K562 (cell line): ENCODE data around the gene SKIC2. TPM values are rescaled to one million over a fixed set of nuclear protein-coding genes. Genes with fewer than 3 reads are reported as not detected.
"Not testable (repeated sequence)": the region's sequence is repeated elsewhere in the genome, so short reads cannot be mapped to it uniquely, and the experiment has no call there.

ENCODE experiments used
- ATAC-seq: fragments of 200-7000 bp; cut with Tn5 transposase; 3 replicates; pipeline ENCODE4 v1.9.1; 2020; ENCODE audit warnings: moderate library complexity
- BruUV-seq: library from RNA; stranded (reverse); fragments of 400-500 nt; replicated peaks from 2 replicates; lab custom pipeline; 2021; lab: Mats Ljungman, UMichigan
- CTCF ChIA-PET: fragments of 300-600 bp; formaldehyde crosslinking; extraction: SDS; loops from one replicate; lab custom pipeline; 2021; ENCODE audit warnings: low intra/inter-chr PET ratio; lab: Yijun Ruan, JAX
- POLR2A ChIA-PET: fragments of 300-600, 350-650 bp; sonication (Branson Sonifier 250); formaldehyde crosslinking; extraction: SDS; loops from one replicate; lab custom pipeline; 2021; ENCODE audit warnings: antibody characterized with exemption, inconsistent platforms; lab: Yijun Ruan, JAX
- DNase-seq, 4 experiments: peaks; one replicate each; pipeline versions ENCODE4 v3.0.0 to v3.0.0-alpha.2; 2011 to 2018; ENCODE audit warnings: low spot score in 3 of 4, mixed read lengths in 3 of 4; ENCODE audit errors: extremely low read depth in 1 of 4
- FAIRE-seq: peaks from 2 replicates; lab custom pipeline; 2011; peaks lifted over from hg19 to GRCh38; lab: Jason Lieb, UNC
- H2AFZ ChIP-seq: 2 replicates; pipeline ENCODE4 v1.6.0; 2011; ENCODE audit warnings: low read depth, low read length, control low read depth, inconsistent platforms
- H3K27ac ChIP-seq: fragments of 200-600 bp; 3 replicates; pipeline ENCODE4 v1.8.0; 2011; ENCODE audit warnings: low read depth, mild to moderate bottlenecking, control low read depth, inconsistent platforms, low read length, moderate library complexity, mixed read lengths; ENCODE audit errors: extremely low read depth
- H3K27me3 ChIP-seq, 2 experiments: fragments of 300-600 bp in 1 of 2; 2 replicates in 1 of 2; 3 replicates in 1 of 2; pipeline versions ENCODE4 v1.6.0 to v1.8.0; 2011; ENCODE audit warnings: inconsistent platforms in 2 of 2, low read length in 2 of 2, mild to moderate bottlenecking in 1 of 2, mixed read lengths in 1 of 2, moderate library complexity in 1 of 2; ENCODE audit not compliant: control insufficient read depth in 2 of 2, insufficient read depth in 2 of 2
- H3K36me3 ChIP-seq: fragments of 300-600 bp; 3 replicates; pipeline ENCODE4 v1.8.0; 2011; ENCODE audit warnings: mild to moderate bottlenecking, low read length, inconsistent platforms; ENCODE audit not compliant: control insufficient read depth, insufficient read depth
- H3K4me1 ChIP-seq, 2 experiments: fragments of 200-600 bp in 1 of 2; replicated peaks in 1 of 2; 2 replicates in 1 of 2; 3 replicates in 1 of 2; pipeline versions ENCODE4 v1.5.1 to v1.8.0; 2011; ENCODE audit warnings: inconsistent platforms in 2 of 2, low read length in 2 of 2, mild to moderate bottlenecking in 1 of 2, mixed read lengths in 1 of 2, moderate library complexity in 1 of 2; ENCODE audit not compliant: control insufficient read depth in 2 of 2, insufficient read depth in 2 of 2
- H3K4me2 ChIP-seq: 2 replicates; pipeline ENCODE4 v1.6.1; 2011; ENCODE audit warnings: low read length, control low read depth, inconsistent platforms, mixed read lengths; ENCODE audit not compliant: insufficient read depth
- H3K4me3 ChIP-seq: fragments of 200-600 bp; sonication (generic), shearing (Covaris generic); 2 replicates; pipeline ENCODE4 v1.5.1; 2016; ENCODE audit warnings: control low read depth, inconsistent platforms
- H3K79me2 ChIP-seq: fragments of 200-600 bp; 3 replicates; pipeline ENCODE4 v1.8.0; 2011; ENCODE audit warnings: low read length, inconsistent platforms; ENCODE audit not compliant: control insufficient read depth, insufficient read depth
- H3K9ac ChIP-seq, 2 experiments: 2 replicates each; pipeline versions ENCODE4 v1.6.0 to v1.6.1; 2011; ENCODE audit warnings: low read depth in 2 of 2, low read length in 2 of 2, control low read depth in 1 of 2, inconsistent platforms in 1 of 2, mild to moderate bottlenecking in 1 of 2, mixed read lengths in 1 of 2; ENCODE audit not compliant: insufficient read depth in 1 of 2
- H3K9me1 ChIP-seq: one replicate; pipeline ENCODE4 v1.6.0; 2011; ENCODE audit warnings: inconsistent platforms, mild to moderate bottlenecking, low read length, moderate library complexity; ENCODE audit not compliant: control insufficient read depth, insufficient read depth
- H3K9me3 ChIP-seq: replicated peaks from 2 replicates; pipeline ENCODE4 v1.5.1; 2011; ENCODE audit warnings: low read depth, low read length, inconsistent platforms; ENCODE audit not compliant: control insufficient read depth, insufficient read depth
- H4K20me1 ChIP-seq: replicated peaks from 2 replicates; pipeline ENCODE4 v1.6.1; 2011; ENCODE audit warnings: low read length, inconsistent platforms, mixed read lengths; ENCODE audit not compliant: control insufficient read depth, insufficient read depth
- BHLHE40 ChIP-seq: IDR thresholded peaks from 2 replicates; pipeline ENCODE4 v1.6.1; 2011; ENCODE audit warnings: low read length, improper control_type of control experiment
- HDAC3 ChIP-seq: fragments of 450-650 bp; IDR thresholded peaks from 2 replicates; pipeline ENCODE4 v1.6.1; 2018; ENCODE audit warnings: borderline replicate concordance, mild to moderate bottlenecking, moderate library complexity; ENCODE audit not compliant: partially characterized antibody
- WGBS: fragments of 100-300 bp; shearing (Covaris generic); methylation state at CpG from one replicate; pipeline ENCODE4 v1.1.6; 2016; ENCODE audit warnings: low coverage, mixed read lengths; ENCODE audit not compliant: insufficient coverage; ENCODE audit errors: missing lambda C conversion rate; 5-methylcytosine and 5-hydroxymethylcytosine counted together
- in situ Hi-C: fragments of 300-500 bp; cut with MboI; formaldehyde crosslinking; loops from 4 replicates; pipeline ENCODE4 v1.15.0; 2018; ENCODE audit warnings: inconsistent platforms, mixed read lengths
- intact Hi-C: fragments of 100-400 bp; cut with micrococcal nuclease; formaldehyde crosslinking; loops from 2 replicates; pipeline ENCODE4 v1.14.2; 2022
- polyA plus RNA-seq, 8 experiments: library from polyadenylated mRNA; depleted of rRNA in 4 of 8; stranded (reverse) in 5 of 8; unstranded in 3 of 8; fragments of >200 nt; fragmentation: Nextera tagmentation in 2 of 8; fragmentation: Illumina TruSeq in 1 of 8; extraction: Ambion mirVana in 2 of 8; extraction: Trizol in 1 of 8; gene quantifications; 2 replicates each; pipeline versions ENCODE4 v1.2.1 to v1.2.3, GENCODE V29; 2011 to 2014; ENCODE audit warnings: inconsistent platforms in 1 of 8, missing spikeins in 1 of 8
- total RNA-seq, 7 experiments: library from RNA; depleted of rRNA in 6 of 7; stranded (reverse); fragments of >200 nt in 6 of 7; fragmentation: Illumina TruSeq in 2 of 7; extraction: Trizol in 2 of 7; gene quantifications; 2 replicates each; pipeline versions ENCODE4 v1.2.1 to v1.2.3, GENCODE V29; 2011 to 2021; ENCODE audit warnings: low replicate concordance in 1 of 7
- TF ChIP-seq, protein P1 (sequence below): sonication (generic); formaldehyde crosslinking; IDR thresholded peaks from 2 replicates; pipeline ENCODE4 v1.9.0; 2022; ENCODE audit warnings: mild to moderate bottlenecking, missing genetic modification reagents
- TF ChIP-seq, protein P2 (sequence below): fragments of 450-650 bp; IDR thresholded peaks from 2 replicates; pipeline ENCODE4 v1.6.1; 2016; ENCODE audit warnings: antibody characterized with exemption

The SKIC2 gene
- total and polyA plus RNA-seq, 9 of the 15 experiments (the other 6 are each of a cell fraction or from before 2014, with no cell fraction given): 3.3 to 94.6 (median 38.8) TPM

DNA sequence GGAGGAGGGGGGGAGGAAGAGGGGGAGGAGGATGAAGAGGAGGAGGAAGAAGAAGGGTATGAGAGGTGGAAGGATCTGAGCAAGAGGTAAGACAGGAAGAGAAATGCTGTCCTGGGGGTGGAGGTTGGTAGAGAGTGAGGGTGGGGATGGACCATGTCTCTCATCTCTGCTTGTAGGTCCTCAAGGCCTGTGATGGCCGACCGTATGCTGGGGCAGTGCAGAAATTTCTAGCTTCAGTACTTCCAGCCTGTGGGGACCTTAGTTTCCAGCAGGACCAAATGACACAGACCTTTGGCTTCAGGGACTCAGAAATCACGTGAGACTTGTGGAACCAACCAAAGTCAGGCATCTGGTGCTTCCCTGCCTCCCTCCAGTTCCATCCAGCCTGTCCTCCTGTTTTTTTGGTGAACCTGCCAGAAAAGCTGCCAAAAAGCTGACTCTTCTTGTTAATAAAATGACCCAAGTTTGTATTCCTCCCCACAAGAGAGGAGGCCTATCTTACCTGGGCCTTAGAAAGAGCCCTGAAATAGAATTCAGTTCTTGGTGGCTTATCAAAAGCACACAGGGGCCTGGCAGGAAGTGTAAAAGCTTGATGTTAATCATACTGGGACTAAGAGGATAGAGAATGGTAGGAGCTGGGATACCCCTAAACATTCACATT is 20.4 kb downstream of the SKIC2 start (continued):
- TF ChIP-seq, protein P1, sequence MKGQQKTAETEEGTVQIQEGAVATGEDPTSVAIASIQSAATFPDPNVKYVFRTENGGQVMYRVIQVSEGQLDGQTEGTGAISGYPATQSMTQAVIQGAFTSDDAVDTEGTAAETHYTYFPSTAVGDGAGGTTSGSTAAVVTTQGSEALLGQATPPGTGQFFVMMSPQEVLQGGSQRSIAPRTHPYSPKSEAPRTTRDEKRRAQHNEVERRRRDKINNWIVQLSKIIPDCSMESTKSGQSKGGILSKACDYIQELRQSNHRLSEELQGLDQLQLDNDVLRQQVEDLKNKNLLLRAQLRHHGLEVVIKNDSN (CRISPR knock-in tag): peak; percentile 57; the same call in 1 of the 2 replicates
- TF ChIP-seq HDAC3 (peak; percentile 19), BHLHE40 (peak; percentile 71; the same call in 1 of the 2 replicates)

DNA sequence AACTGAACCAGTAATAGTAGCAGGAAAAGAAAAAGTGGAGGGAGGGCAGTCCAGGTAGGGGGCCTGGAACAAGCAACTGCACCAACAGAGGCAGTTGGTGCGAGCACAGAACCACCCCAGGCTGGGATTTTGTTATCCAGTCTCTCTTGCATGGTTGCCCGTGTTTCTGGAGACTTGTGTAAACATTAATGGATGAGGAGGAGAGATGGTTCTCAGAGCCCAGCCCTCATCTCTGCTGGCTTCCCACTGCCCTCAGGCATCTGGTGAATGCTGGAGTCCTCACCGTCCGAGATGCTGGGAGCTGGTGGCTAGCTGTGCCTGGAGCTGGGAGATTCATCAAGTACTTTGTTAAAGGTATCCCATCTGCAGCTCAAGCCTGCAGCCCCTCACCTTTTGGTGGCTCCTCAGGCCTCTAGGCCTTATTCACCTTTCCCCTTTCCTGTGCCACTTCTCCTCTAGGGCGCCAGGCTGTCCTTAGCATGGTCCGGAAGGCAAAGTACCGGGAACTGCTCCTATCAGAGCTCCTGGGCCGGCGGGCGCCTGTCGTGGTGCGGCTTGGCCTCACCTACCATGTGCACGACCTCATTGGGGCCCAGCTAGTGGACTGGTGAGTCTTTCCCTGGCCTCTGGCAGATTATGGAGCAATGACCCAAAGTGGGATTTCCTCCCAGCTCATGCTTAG is 21.4 kb downstream of the SKIC2 start:
- peaks cover 12% of the 10 kb centered on the region; the same call in 2 of the 3 replicates for H3K36me3 ChIP-seq
- WGBS: 81% methylated on average over 12 of the region's 13 CpGs
- FAIRE-seq, H3K27me3 ChIP-seq, H3K4me3 ChIP-seq, intact Hi-C loops, H3K9me3 ChIP-seq, H4K20me1 ChIP-seq, BruUV-seq, DNase-seq, ATAC-seq, in situ Hi-C loops, H2AFZ ChIP-seq, CTCF ChIA-PET, H3K9me1 ChIP-seq: not testable (repeated sequence)
- H3K9ac ChIP-seq: peak overlapping the region; percentile 18 to 72; a peak in 3 of 4 replicates
- POLR2A ChIA-PET: interaction anchor here (0.6 to 1.1 kb wide), 5 partner anchors 10 to 185 kb away, joined by 3 to 4 read pairs (median 3); partner anchors contain the start of gene VARS1
- peaks cover 28 to 31% of the 10 kb centered on the region in 2 experiments for H3K4me1 ChIP-seq
- H3K4me2 ChIP-seq: peak overlapping the region; percentile 71; the same call in 1 of the 2 replicates
- TF ChIP-seq, protein P2, sequence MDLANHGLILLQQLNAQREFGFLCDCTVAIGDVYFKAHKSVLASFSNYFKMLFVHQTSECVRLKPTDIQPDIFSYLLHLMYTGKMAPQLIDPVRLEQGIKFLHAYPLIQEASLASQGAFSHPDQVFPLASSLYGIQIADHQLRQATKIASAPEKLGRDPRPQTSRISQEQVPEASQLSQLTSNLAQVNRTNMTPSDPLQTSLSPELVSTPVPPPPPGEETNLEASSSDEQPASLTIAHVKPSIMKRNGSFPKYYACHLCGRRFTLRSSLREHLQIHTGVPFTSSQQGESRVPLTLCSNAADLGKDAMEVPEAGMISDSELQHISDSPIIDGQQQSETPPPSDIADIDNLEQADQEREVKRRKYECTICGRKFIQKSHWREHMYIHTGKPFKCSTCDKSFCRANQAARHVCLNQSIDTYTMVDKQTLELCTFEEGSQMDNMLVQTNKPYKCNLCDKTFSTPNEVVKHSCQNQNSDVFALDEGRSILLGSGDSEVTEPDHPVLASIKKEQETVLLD: 0 out of 2 replicates have a peak, but pooled peaks have one; percentile 18
- peak overlapping the region; percentile 87 for H3K27ac ChIP-seq
- peaks cover 12% of the 10 kb centered on the region for H3K79me2 ChIP-seq

DNA sequence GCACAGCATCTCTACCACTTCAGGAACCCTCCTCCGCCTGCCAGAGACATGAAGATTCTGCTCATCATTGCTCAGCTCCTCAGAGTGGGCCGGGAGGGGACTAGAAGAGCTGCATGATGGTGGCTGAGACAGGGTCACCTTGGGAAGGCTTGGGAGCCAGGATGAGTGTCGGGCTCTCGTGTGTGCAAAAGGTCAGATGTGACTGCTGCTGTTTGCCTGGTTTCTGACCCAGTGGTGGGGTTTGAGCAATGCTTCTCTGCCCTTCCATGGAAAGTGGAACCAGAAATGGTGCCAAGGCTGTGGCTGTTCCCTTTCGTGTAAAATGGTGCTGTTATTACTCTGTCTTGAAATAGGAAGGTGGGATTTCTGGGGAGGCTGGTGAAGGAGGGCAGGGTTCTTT is 22.0 kb downstream of the SKIC2 start:
- POLR2A ChIA-PET, H3K9me1 ChIP-seq, H3K27me3 ChIP-seq, intact Hi-C loops, CTCF ChIA-PET, H3K9ac ChIP-seq, FAIRE-seq, H3K4me2 ChIP-seq, H3K9me3 ChIP-seq, ATAC-seq, in situ Hi-C loops, BruUV-seq, H2AFZ ChIP-seq, H4K20me1 ChIP-seq, H3K4me3 ChIP-seq, H3K27ac ChIP-seq, DNase-seq: not testable (repeated sequence)
- WGBS: no CpG with 5 or more reads among the region's 5 CpGs
- peaks cover 12% of the 10 kb centered on the region for H3K79me2 ChIP-seq
- H3K36me3 ChIP-seq: peaks cover 12% of the 10 kb centered on the region; the same call in 2 of the 3 replicates
- peaks cover 28 to 31% of the 10 kb centered on the region in 2 experiments for H3K4me1 ChIP-seq
